Ectodermal cell (in vitro differentiated cells): ENCODE data around the gene ZAR1.

Source experiments
- H3K27ac ChIP-seq: 2 replicates; pipeline ENCODE4 v1.7.0; 2013; ENCODE audit warnings: mild to moderate bottlenecking, low read depth, low read length; ENCODE audit not compliant: insufficient read depth, poor library complexity, severe bottlenecking
- H3K27me3 ChIP-seq: 2 replicates; pipeline ENCODE4 v1.7.0; 2013; ENCODE audit warnings: mild to moderate bottlenecking, low read length; ENCODE audit not compliant: insufficient read depth, control insufficient read depth, poor library complexity, severe bottlenecking
- H3K36me3 ChIP-seq: one replicate; pipeline ENCODE4 v1.7.0; 2013; ENCODE audit warnings: low read length; ENCODE audit not compliant: control insufficient read depth, insufficient read depth
- H3K4me1 ChIP-seq: one replicate; pipeline ENCODE4 v1.7.0; 2013; ENCODE audit warnings: low read length; ENCODE audit not compliant: control insufficient read depth, insufficient read depth
- H3K4me3 ChIP-seq: 2 replicates; pipeline ENCODE4 v1.7.0; 2013; ENCODE audit warnings: low read depth, low read length, control low read depth; ENCODE audit not compliant: insufficient read depth
- H3K9me3 ChIP-seq: 2 replicates; pipeline ENCODE4 v1.7.0; 2013; ENCODE audit warnings: mild to moderate bottlenecking, low read length, moderate library complexity; ENCODE audit not compliant: control insufficient read depth
- WGBS, 2 experiments: methylation state at CpG; one replicate each; pipeline ENCODE4 v1.1.7; 2013; ENCODE audit warnings: missing lambda C conversion rate in 2 of 2; 5-methylcytosine and 5-hydroxymethylcytosine counted together

Gene ZAR1

GRCh38 chr4:48467442-48467841 lies 22.6 kb upstream of the ZAR1 start:
- Histone ChIP-seq H3K9me3 (no peaks in the 10 kb centered on the region), H3K36me3 (no peaks in the 10 kb centered on the region), H3K27me3 (no peaks in the 10 kb centered on the region), H3K4me1 (peaks cover 7% of the 10 kb centered on the region), H3K27ac (no peak overlapping the region), H3K4me3 (no peak overlapping the region)
- 93 to 100% methylated on average over 1 to 2 of the region's 2 CpGs for WGBS, 2 experiments

GRCh38 chr4:48467891-48468290 lies 22.2 kb upstream of the ZAR1 start:
- H3K9me3 ChIP-seq = no peaks in the 10 kb centered on the region
- no peaks in the 10 kb centered on the region for H3K36me3 ChIP-seq
- 68 to 78% methylated on average over 5 of the region's 5 CpGs for WGBS, 2 experiments
- H3K4me1 ChIP-seq = peaks cover 7% of the 10 kb centered on the region
- H3K27me3 ChIP-seq = no peaks in the 10 kb centered on the region
- no peak overlapping the region for H3K27ac ChIP-seq
- no peak overlapping the region for H3K4me3 ChIP-seq

GRCh38 chr4:48470137-48470536 lies 19.9 kb upstream of the ZAR1 start:
- H3K4me3 ChIP-seq = no peak overlapping the region
- no peaks in the 10 kb centered on the region for H3K36me3 ChIP-seq
- 100% methylated on average over 1 of the region's 1 CpG; no CpG with 5 or more reads in 1 of the 2 experiments for WGBS, 2 experiments
- no peak overlapping the region for H3K27ac ChIP-seq
- H3K4me1 ChIP-seq = peaks cover 7% of the 10 kb centered on the region
- no peaks in the 10 kb centered on the region for H3K27me3 ChIP-seq
- H3K9me3 ChIP-seq = no peaks in the 10 kb centered on the region

- H3K27ac ChIP-seq = no peak overlapping the region
- WGBS, 2 experiments = 22 to 35% methylated on average over 2 of the region's 2 CpGs
These were observed 19.5 kb upstream of the ZAR1 start for GRCh38 chr4:48470570-48470969.

GRCh38 chr4:48472794-48473193 lies 17.3 kb upstream of the ZAR1 start:
- Histone ChIP-seq H3K27ac (no peak overlapping the region), H3K36me3 (no peaks in the 10 kb centered on the region), H3K4me1 (peaks cover 7% of the 10 kb centered on the region), H3K4me3 (no peak overlapping the region), H3K27me3 (no peaks in the 10 kb centered on the region), H3K9me3 (no peaks in the 10 kb centered on the region)
- WGBS, 2 experiments = no CpG with 5 or more reads among the region's 1 CpG

More at GRCh38 chr4:48470570-48470969, 19.5 kb upstream of the ZAR1 start:
- Histone ChIP-seq H3K9me3 (no peaks in the 10 kb centered on the region), H3K27me3 (no peaks in the 10 kb centered on the region), H3K36me3 (no peaks in the 10 kb centered on the region), H3K4me3 (no peak overlapping the region), H3K4me1 (peaks cover 7% of the 10 kb centered on the region)

- no peaks in the 10 kb centered on the region for H3K9me3 ChIP-seq
- H3K4me1 ChIP-seq = peaks cover under 1% of the 10 kb centered on the region
- H3K4me3 ChIP-seq = no peak overlapping the region
- H3K36me3 ChIP-seq = no peaks in the 10 kb centered on the region
- WGBS, 2 experiments = 97% methylated on average over 6 of the region's 6 CpGs
- H3K27me3 ChIP-seq = no peaks in the 10 kb centered on the region
- no peak overlapping the region for H3K27ac ChIP-seq
These were observed 14.3 kb upstream of the ZAR1 start for GRCh38 chr4:48475770-48476169.

GRCh38 chr4:48478273-48478672 lies 11.8 kb upstream of the ZAR1 start:
- Histone ChIP-seq H3K27me3 (peaks cover 16% of the 10 kb centered on the region), H3K27ac (no peak overlapping the region), H3K9me3 (no peaks in the 10 kb centered on the region), H3K4me3 (no peak overlapping the region), H3K36me3 (no peaks in the 10 kb centered on the region), H3K4me1 (no peaks in the 10 kb centered on the region)
- WGBS, 2 experiments = 86 to 96% methylated on average over 1 of the region's 2 CpGs

- Histone ChIP-seq H3K9me3 (no peaks in the 10 kb centered on the region), H3K27ac (no peak overlapping the region), H3K36me3 (no peaks in the 10 kb centered on the region), H3K4me1 (no peaks in the 10 kb centered on the region), H3K4me3 (no peak overlapping the region), H3K27me3 (peaks cover 35% of the 10 kb centered on the region)
- WGBS, 2 experiments = 80% methylated on average over 1 of the region's 1 CpG; no CpG with 5 or more reads in 1 of the 2 experiments
These were observed 8.5 kb upstream of the ZAR1 start for GRCh38 chr4:48481581-48481980.

- Histone ChIP-seq H3K27ac (no peak within 1 kb of the TSS), H3K9me3 (no peaks in the 10 kb centered on the region), H3K4me3 (peak within 1 kb of the TSS; percentile 28), H3K27me3 (peaks cover 37% of the 10 kb centered on the region), H3K4me1 (no peaks in the 10 kb centered on the region), H3K36me3 (no peaks in the 10 kb centered on the region)
- WGBS, 2 experiments = 3 to 4% methylated on average over 85 of the region's 85 CpGs
These were observed 6.9 kb upstream of the ZAR1 start, which contains the start of gene SLC10A4 for GRCh38 chr4:48483006-48483776. SLC10A4 (plus strand) TSS chr4:48483343; CDS start chr4:48483562, 219 bp downstream.

GRCh38 chr4:48483777-48484493 lies 6.1 kb upstream of the ZAR1 start:
- Histone ChIP-seq H3K9me3 (no peaks in the 10 kb centered on the region), H3K4me1 (no peaks in the 10 kb centered on the region), H3K27ac (no peak overlapping the region), H3K27me3 (peaks cover 44% of the 10 kb centered on the region), H3K36me3 (no peaks in the 10 kb centered on the region), H3K4me3 (peak overlapping the region; percentile 28)
- WGBS, 2 experiments = 64 to 65% methylated on average over 66 of the region's 66 CpGs
